GM19035 (cell line): Measurements from ENCODE around the gene EMILIN3.

Experiments
- ATAC-seq: cut with Tn5 transposase; IDR thresholded peaks from one replicate; pipeline ENCODE4 v1.9.1; 2021; ENCODE audit not compliant: unreplicated experiment

Gene EMILIN3

GRCh38 chr20:41349943-41350342, 16.7 kb downstream of the EMILIN3 start:
- no peak for ATAC-seq

DNA sequence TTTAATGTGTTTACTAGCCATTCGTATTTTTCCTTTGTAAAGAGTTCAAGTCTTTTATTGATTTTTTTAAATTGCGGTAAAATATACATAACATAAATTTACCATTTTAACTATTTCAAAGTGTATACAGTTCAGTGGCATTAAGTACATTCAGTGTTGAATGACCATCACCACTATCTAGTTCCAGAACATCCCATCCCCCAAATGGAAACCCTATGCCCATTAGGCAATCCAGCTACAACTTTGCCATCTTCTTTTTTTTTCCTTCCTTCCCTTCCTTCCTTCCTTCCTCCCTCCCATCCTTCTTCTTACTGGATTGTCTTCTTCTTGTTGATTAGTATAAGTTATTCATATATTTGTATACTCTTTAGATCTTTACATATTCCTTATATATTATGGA, 17.4 kb downstream of the EMILIN3 start:
- ATAC-seq, result no peak

- no peak for ATAC-seq
These were observed 18.0 kb downstream of the EMILIN3 start for GRCh38 chr20:41348430-41349172.

DNA sequence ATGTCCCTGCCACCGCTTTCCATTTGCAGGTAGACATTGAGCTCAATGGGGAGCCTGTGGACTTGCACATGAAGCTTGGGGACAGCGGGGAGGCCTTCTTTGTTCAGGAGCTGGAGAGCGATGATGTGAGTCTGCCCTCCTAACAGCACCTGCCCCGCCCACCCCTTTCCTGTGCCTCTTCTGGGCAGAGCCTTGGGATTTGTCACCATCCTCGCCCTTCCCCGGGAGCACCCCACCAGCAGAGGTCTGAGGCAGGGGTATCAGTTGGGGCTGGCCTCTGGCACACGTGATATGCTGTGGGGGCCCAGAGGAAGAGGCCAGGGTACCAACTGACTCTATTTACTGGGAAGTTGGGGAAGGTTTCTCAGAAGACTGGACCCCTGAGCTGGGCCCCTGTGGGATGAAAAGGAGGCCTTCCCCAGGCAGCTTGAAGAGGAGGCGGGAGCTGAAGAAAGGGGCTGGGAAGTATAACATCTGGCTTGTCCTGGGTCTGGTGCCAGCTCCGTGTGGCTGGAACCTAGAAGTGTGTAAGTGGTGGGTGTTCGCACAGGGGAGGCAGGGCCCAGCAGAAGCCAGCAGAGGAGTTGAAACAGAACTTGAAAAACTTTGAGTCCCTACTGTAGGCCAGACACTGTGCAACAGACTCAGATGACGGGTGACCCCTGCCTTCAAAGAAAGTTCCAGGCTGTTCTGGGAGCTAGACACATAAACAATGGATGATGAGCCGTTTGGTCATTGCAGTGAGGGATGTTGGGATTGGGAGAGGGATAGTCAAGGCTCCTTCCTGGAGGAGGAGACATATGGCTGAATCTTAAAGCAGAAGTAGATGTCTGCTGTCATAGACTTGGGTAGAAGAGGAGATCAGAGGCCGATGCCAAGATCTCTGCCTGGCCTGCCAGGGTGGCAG, 18.8 kb downstream of the EMILIN3 start:
- no peak for ATAC-seq

- ATAC-seq, result no peak
These were observed 20.9 kb downstream of the EMILIN3 start for GRCh38 chr20:41345729-41346067.

- no peak for ATAC-seq
These were observed 21.5 kb downstream of the EMILIN3 start for GRCh38 chr20:41344938-41345728.

DNA sequence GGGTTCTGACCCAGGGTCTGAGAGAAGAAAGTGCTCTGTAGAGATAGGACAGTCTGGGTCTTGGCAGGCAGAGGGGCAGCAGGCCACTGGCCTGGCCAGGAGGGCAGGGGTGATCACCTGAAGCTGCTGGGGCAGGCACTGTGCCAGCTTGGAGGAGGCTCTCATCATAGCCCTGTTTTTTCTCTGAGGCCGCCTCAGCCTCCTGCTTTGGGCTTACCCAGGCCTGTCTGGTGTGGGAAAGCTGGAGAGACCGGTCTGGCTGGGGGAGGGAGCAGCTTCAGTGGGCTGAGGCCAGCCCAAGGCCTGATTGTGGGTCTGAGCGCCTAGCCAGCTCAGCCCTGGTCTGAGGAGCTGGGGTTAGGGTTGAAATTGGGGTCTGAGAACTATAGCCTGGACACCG, 22.1 kb downstream of the EMILIN3 start:
- no peak for ATAC-seq

DNA sequence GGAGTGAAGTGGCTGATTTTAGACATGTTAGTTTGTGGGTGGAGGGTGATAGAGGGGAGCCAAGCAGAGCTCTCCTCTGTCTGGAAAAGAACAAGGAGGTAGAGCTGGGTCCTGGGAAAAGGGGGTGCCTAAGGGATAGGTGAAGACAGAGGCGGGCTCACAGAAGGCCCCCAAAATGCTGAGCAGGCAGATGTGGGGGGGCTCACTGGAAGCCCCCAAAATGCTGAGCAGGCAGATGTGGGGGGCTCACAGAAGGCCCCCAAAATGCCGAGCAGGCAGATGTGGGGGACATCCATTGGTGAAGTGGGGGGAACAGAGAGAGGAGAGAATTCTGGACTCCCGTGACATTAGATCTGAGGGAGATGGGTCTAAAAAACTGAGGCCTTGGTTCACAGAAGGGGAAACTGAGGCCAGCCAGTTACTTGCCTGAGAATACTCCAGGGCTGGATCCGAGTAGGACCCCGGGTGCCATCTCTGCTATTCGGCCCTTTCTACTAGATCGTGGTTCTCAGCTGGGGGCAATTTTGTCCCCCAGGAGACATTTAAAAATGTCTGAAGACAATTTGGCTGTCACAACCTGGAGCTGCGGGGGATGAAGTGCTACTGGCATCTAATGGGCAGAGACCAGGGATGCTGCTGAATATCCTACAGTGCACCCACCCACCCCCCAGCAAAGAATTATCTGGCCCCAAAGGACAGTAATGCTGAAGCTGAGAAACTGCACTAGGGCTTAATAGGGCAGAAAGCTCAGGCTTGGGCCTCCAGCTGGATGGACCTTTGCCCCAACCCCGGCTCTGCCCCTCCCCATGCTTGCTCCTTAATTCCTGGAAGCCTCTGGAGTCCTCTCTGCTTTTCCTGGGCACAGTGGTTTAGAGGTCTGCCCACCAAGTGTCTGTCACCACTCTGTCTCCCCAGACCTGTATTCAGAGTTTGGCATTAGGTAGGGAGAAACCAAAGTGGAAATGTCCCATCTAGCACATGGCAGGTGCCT, 23.8 kb downstream of the EMILIN3 start:
- no peak for ATAC-seq

- peak; percentile 13 for ATAC-seq
These were observed 26.1 kb downstream of the EMILIN3 start, which contains the start of gene LPIN3 for GRCh38 chr20:41340327-41341055. TSS of gene LPIN3 (plus strand) at chr20:41340821. CDS start at chr20:41345804, 4,983 bp downstream.

DNA sequence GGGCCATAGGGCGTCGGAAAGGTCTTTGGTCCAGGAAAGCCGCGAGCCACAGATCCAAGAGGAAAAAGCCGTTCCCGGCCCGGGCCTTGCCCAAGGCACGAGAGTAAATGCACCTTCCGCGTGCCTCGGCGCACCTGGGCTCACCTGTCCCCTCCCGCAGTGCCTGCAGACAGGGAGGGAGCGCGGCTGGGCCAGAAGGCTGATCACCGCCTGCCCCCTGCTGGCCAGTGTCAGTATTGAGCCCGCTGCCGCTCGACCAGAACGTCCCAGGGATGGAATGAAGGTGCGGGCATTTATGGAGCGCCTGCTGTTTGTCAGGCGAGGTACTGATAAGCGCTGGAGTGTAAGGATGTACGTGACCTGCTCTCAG, 26.7 kb downstream of the EMILIN3 start:
- ATAC-seq, result peak; percentile 80

- ATAC-seq, result no peak
These were observed 29.7 kb downstream of the EMILIN3 start for GRCh38 chr20:41336711-41337492.

DNA sequence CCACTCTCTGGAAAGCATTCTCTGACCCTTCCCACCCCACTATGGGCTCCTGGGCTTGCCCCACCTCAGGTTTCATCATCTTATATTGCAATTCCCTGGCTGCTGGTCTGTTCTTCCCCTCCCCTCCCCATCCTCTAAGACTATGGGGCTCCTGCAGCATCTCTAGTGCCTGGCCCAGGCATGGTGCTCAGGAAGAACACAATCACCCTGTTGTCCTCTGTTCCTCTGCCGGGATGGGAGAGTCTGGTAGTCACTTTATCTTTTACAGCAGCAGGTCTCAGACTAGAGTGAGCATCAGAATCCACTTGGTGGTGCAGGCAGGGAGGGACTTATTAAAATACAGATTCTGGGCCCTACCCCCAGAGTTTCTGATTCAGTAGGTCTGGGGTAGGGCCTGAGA, 31.0 kb downstream of the EMILIN3 start:
- no peak for ATAC-seq

DNA sequence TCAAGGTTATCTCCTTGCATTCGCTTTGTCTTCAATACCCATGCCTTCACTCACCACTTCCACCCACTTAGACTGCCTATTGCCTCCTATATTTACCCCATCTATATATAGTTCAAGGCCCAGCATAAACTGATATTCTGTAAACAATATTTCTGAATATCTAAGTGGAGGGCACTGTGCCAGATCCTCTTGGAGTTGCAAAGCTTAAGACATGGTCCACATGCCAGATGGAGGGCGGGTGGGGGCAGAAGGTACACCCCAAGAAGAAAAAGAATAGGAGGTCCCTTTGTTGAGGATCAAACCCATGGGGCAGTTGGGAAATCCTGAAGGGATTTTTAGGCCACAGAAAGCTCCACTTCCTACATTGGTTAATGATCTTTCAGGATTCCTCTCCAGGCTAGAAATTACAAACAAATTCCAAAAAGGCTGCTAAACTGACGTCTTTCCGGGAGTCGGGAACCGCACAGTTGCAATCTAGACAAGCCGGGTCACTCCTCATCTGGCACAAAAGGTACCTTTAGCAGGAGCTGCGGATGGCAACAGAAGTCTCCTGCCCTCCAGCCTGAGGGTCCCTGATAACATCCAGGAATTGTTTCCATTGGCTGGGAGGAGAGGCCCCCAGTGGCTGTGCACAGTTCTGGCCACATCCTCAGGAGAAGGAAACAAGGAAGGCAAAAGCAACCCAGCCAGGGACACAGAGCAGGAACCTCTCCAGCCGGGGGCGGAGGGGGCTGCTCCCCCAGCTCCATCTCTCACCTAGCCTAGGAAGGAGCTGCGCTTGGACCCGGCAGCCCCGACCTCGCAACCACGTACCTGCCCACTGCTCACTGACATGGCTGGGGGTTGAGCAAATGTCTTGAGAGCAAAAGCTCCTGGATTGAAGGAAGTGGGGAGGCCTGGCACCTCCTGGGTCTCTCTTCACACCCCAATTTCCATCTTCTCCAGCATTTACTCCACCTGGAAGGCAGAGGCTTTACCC, 31.9 kb downstream of the EMILIN3 start:
- no peak for ATAC-seq

- no peak for ATAC-seq
These were observed 32.6 kb downstream of the EMILIN3 start for GRCh38 chr20:41334036-41334435.

DNA sequence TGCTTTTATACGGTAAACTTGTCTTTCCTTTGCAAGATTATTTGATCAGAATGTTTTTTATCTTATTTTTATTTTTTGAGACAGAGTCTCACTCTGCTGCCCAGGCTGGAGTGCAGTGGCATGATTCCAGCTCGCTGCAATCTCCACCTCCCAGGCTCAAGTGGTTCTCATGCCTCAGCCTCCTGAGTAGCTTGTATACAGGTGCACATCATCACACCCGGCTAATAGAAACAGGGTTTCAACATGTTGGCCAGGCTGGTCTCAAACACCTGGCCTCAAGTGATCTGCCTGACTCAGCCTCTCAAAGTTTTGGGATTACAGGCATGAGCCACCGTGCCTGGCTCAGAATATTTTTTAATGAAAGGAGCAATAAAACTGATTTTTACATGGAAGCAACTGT, 34.9 kb downstream of the EMILIN3 start:
- ATAC-seq, result no peak

DNA sequence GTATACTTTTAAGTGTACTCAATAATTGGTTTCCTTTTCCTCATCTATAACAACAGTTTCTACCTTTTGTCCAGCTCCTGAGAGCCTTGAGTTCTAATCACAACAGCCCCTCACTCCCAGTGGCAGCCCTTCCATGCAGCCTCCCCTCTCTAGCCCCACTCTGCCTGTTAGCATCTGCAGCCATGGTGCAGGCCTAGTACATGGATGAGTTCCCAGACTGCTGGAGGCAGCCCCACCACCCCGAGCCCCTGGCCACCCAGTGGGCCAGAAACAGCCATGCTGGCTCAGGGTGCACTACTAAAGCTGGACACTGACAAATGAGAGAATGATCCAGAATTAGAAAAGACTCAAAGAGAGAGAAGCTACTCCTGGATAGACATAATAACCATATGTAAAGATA, 35.7 kb downstream of the EMILIN3 start:
- no peak for ATAC-seq

- no peak for ATAC-seq
These were observed 36.3 kb downstream of the EMILIN3 start for GRCh38 chr20:41330343-41330720.
